ENCODE measurements around the gene TNPO2. TPM values are rescaled to one million over a fixed set of nuclear protein-coding genes. Genes with fewer than 3 reads are reported as not detected.
A peak's percentile ranks its signal among the peaks of the same experiment; 100 is the strongest.

Gene TNPO2
- total and polyA plus RNA-seq, 2 experiments from 2014 or later: 11.7 to 65.2 TPM

DNA sequence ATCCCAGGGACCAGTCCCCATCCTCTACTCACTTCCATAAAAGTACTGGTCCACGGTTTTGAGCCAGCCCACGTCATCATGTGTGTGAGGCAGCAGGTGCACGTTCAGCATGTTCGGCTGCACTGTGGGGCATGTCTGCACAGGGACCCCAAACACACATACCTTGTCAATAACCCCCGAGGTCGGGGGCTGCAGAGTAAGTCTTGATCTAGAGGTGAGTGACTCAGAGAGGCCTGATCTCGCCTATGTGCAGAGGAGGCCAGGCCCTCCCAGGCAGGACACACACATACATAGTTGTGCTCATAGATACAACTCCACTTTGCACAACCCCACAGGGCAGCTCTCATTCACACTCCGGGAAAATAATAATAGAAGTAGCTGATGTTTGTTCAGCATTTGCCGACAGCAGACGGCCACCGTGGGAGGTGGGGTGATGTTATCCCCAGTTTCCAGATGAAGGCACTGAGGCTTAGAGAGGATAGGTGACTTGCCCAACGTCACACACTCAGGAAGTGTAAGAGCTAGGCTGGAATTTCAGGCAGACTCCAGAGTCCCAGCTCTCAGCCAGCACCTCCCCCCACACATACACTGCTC is 58.0 kb downstream of the TNPO2 start:
- H3K9me2 ChIP-seq (replicated peaks; ENCODE audit: insufficient read depth): no peaks in the 10 kb centered on the region
- H3K79me2 ChIP-seq: peaks cover 40% of the 10 kb centered on the region
- no peaks in the 10 kb centered on the region for H3K36me3 ChIP-seq (replicated peaks; ENCODE audit: insufficient read depth, low read depth)
- H3K4me2 ChIP-seq: peak overlapping the region; percentile 98
- no peak for DNase-seq (ENCODE audit: low spot score)
- H3K9me3 ChIP-seq (ENCODE audit: low read depth): no peaks in the 10 kb centered on the region
- no peak overlapping the region for H2AFZ ChIP-seq
- no peaks in the 10 kb centered on the region for H3K27me3 ChIP-seq
- H3K4me1 ChIP-seq (ENCODE audit: insufficient read depth): peaks cover 14% of the 10 kb centered on the region
- 71% methylated on average over 11 of the region's 12 CpGs for WGBS (ENCODE audit: low lambda C conversion rate, missing lambda C conversion rate)
- peak overlapping the region; percentile 91 for H3K4me3 ChIP-seq
- no peak for TF ChIP-seq EZH2phosphoT487 (IDR thresholded peaks at IDR 0.05; ENCODE audit: low read depth, severe bottlenecking, unreplicated experiment)
- peak overlapping the region; percentile 77 for H3K27ac ChIP-seq
- H4K20me1 ChIP-seq (ENCODE audit: insufficient read depth, poor library complexity, severe bottlenecking): no peaks in the 10 kb centered on the region

DNA sequence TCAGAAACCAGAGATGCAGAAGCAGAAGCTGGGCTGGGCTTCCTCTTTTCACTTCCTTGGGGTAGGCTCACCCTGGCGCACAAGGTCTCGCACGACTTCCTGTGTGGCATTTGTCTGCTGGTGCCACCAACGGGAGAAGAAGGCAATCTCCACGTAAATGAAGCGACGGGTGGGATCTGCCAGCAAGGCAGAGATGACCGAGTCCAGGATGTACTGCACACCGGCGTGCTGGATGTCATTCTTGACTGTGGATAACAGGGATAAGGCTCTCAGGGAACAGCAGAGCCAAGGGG is 58.5 kb downstream of the TNPO2 start:
- Histone ChIP-seq H3K79me2 (peaks cover 34% of the 10 kb centered on the region), H3K4me1 (ENCODE audit: insufficient read depth) (peaks cover 14% of the 10 kb centered on the region), H3K9me3 (ENCODE audit: low read depth) (no peaks in the 10 kb centered on the region), H3K27ac (no peak overlapping the region), H3K27me3 (no peaks in the 10 kb centered on the region), H3K4me3 (no peak overlapping the region), H4K20me1 (ENCODE audit: insufficient read depth, poor library complexity, severe bottlenecking) (no peaks in the 10 kb centered on the region), H3K9me2 (replicated peaks; ENCODE audit: insufficient read depth) (no peaks in the 10 kb centered on the region), H2AFZ (no peak overlapping the region), H3K36me3 (replicated peaks; ENCODE audit: insufficient read depth, low read depth) (no peaks in the 10 kb centered on the region), H3K4me2 (no peak overlapping the region)
- TF ChIP-seq EZH2 (IDR thresholded peaks at IDR 0.05; ENCODE audit: borderline replicate concordance): no peak
- TF ChIP-seq, protein P1, sequence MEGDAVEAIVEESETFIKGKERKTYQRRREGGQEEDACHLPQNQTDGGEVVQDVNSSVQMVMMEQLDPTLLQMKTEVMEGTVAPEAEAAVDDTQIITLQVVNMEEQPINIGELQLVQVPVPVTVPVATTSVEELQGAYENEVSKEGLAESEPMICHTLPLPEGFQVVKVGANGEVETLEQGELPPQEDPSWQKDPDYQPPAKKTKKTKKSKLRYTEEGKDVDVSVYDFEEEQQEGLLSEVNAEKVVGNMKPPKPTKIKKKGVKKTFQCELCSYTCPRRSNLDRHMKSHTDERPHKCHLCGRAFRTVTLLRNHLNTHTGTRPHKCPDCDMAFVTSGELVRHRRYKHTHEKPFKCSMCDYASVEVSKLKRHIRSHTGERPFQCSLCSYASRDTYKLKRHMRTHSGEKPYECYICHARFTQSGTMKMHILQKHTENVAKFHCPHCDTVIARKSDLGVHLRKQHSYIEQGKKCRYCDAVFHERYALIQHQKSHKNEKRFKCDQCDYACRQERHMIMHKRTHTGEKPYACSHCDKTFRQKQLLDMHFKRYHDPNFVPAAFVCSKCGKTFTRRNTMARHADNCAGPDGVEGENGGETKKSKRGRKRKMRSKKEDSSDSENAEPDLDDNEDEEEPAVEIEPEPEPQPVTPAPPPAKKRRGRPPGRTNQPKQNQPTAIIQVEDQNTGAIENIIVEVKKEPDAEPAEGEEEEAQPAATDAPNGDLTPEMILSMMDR (IDR thresholded peaks at IDR 0.05; ENCODE audit: poor library complexity): no peak
- TF ChIP-seq EZH2phosphoT487 (IDR thresholded peaks at IDR 0.05; ENCODE audit: low read depth, severe bottlenecking, unreplicated experiment): no peak
- 95% methylated on average over 10 of the region's 10 CpGs for WGBS (ENCODE audit: low lambda C conversion rate, missing lambda C conversion rate)
- no peak for DNase-seq (ENCODE audit: low spot score)

DNA sequence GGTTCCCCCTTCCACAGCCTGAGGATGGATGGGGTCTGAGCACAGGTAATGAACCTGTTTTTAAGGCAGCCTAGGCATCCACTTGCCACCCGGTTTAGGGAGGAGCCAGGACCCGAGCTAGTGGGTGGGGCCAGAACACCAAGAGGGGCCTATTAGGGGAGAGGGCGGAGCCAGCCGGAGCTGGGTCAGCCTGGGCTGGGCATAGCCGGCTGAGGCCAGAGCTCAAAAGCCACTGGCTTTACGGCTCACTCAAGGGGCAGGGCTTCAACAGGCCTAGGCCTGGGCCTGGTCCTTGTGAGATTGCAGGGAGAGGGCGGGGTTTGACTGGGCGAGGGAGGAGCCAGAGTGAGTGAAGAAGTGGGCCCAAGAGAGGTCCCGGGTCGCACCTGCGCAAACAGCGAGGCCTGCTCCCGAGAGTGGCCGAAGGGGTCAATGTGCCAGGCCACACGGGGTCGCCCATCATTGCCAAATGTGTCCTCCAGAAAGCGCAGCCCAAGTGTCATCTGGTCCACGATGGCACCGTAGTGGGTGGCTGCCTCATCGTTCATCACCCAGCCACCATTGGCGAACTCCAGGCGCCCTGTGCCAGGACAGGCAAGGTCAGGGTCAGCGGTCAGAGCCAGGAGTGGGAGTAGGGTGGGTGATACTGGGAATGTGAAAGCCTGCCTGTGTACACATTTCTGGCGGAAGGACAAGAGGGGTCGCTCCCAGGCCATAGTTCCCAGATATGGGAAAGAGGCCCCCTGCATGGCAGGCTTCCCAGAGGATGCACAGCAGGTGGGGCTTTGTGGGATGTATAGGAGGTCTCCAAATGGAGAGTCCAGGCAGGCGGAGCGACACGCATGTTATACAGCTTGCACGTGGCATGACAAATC is 59.1 kb downstream of the TNPO2 start:
- TF ChIP-seq EZH2phosphoT487 (IDR thresholded peaks at IDR 0.05; ENCODE audit: low read depth, severe bottlenecking, unreplicated experiment) (no peak), EZH2 (IDR thresholded peaks at IDR 0.05; ENCODE audit: borderline replicate concordance) (no peak)
- TF ChIP-seq, protein P1 (IDR thresholded peaks at IDR 0.05; ENCODE audit: poor library complexity): no peak
- 93% methylated on average over 29 of the region's 29 CpGs for WGBS (ENCODE audit: low lambda C conversion rate, missing lambda C conversion rate)
- H3K4me3 ChIP-seq: no peak overlapping the region
- H3K4me2 ChIP-seq: no peak overlapping the region
- no peaks in the 10 kb centered on the region for H3K27me3 ChIP-seq
- no peaks in the 10 kb centered on the region for H4K20me1 ChIP-seq (ENCODE audit: insufficient read depth, poor library complexity, severe bottlenecking)
- peaks cover 14% of the 10 kb centered on the region for H3K4me1 ChIP-seq (ENCODE audit: insufficient read depth)
- H3K9me2 ChIP-seq (replicated peaks; ENCODE audit: insufficient read depth): no peaks in the 10 kb centered on the region
- H3K79me2 ChIP-seq: peaks cover 32% of the 10 kb centered on the region
- H3K36me3 ChIP-seq (replicated peaks; ENCODE audit: insufficient read depth, low read depth): no peaks in the 10 kb centered on the region
- H2AFZ ChIP-seq: no peak overlapping the region
- no peaks in the 10 kb centered on the region for H3K9me3 ChIP-seq (ENCODE audit: low read depth)
- H3K27ac ChIP-seq: no peak overlapping the region
- DNase-seq (ENCODE audit: low spot score): no peak

DNA sequence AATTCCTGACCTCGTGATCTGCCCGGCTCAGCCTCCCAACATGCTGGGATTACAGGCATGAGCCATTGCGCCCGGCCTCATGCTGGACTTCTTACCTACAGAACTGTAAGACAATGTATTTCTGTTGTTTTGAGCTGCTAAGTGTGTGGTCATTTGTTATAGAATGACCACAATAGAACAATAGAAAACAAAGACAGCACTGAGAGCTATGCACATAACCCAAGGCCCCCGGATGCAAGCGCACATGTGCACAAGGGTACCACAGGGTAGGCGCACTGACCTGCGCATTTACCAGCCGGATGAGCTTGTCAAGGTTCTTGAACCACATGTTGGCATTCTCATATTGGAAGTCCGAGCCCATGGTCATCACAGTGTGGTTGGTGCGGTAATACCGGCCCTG is 62.8 kb downstream of the TNPO2 start:
- no peak overlapping the region for H3K27ac ChIP-seq

More for the DNA sequence above, 62.8 kb downstream of the TNPO2 start:
- 94% methylated on average over 12 of the region's 12 CpGs for WGBS (ENCODE audit: low lambda C conversion rate, missing lambda C conversion rate)
- H3K79me2 ChIP-seq: peaks cover 6% of the 10 kb centered on the region
- H3K4me1 ChIP-seq (ENCODE audit: insufficient read depth): no peaks in the 10 kb centered on the region
- H3K36me3 ChIP-seq (replicated peaks; ENCODE audit: insufficient read depth, low read depth): no peaks in the 10 kb centered on the region
- H3K9me2 ChIP-seq (replicated peaks; ENCODE audit: insufficient read depth): no peaks in the 10 kb centered on the region
- no peaks in the 10 kb centered on the region for H4K20me1 ChIP-seq (ENCODE audit: insufficient read depth, poor library complexity, severe bottlenecking)
- TF ChIP-seq EZH2 (IDR thresholded peaks at IDR 0.05; ENCODE audit: borderline replicate concordance): no peak
- no peak for TF ChIP-seq EZH2phosphoT487 (IDR thresholded peaks at IDR 0.05; ENCODE audit: low read depth, severe bottlenecking, unreplicated experiment)
- no peak overlapping the region for H3K4me3 ChIP-seq
- DNase-seq (ENCODE audit: low spot score): no peak
- no peaks in the 10 kb centered on the region for H3K9me3 ChIP-seq (ENCODE audit: low read depth)
- no peaks in the 10 kb centered on the region for H3K27me3 ChIP-seq
- H3K4me2 ChIP-seq: no peak overlapping the region
- H2AFZ ChIP-seq: no peak overlapping the region

Measured in hepatocyte (in vitro differentiated cells).